Activated naive CD8-positive, alpha-beta T cell treated with anti-CD3 and anti-CD28 coated beads, Interleukin-2, amount 10 ng/mL, durations not matched to agents 7 days and 5 days (primary cell): Measurements from ENCODE around the gene ZNF117. TPM values are rescaled to one million over a fixed set of nuclear protein-coding genes. Genes with fewer than 3 reads are reported as not detected.
"Not testable (repeated sequence)": the region's sequence is repeated elsewhere in the genome, so short reads cannot be mapped to it uniquely, and the experiment has no call there.

ENCODE experiments used
- ATAC-seq: fragments of 150-1000 bp; cut with Tn5 transposase; one replicate; pipeline ENCODE4 v1.10.0; 2021; ENCODE audit warnings: low read depth, moderate library complexity
- POLR2A ChIA-PET: fragments of 350-600 bp; sonication (Branson Sonifier 250); formaldehyde crosslinking; loops from one replicate; lab custom pipeline; 2021; ENCODE audit warnings: antibody characterized with exemption; lab: Charles Lee
- DNase-seq: peaks from one replicate; pipeline ENCODE4 v3.0.0; 2021
- H3K27ac Mint-ChIP-seq: one replicate; pipeline ENCODE4 v1.8.0; 2022; ENCODE audit warnings: mild to moderate bottlenecking, mixed read lengths
- H3K27me3 Mint-ChIP-seq: one replicate; pipeline ENCODE4 v1.8.0; 2022; ENCODE audit warnings: mild to moderate bottlenecking, moderate library complexity, mixed read lengths
- H3K36me3 Mint-ChIP-seq: one replicate; pipeline ENCODE4 v1.8.0; 2021; ENCODE audit warnings: mild to moderate bottlenecking, mixed read lengths
- H3K4me1 Mint-ChIP-seq: one replicate; pipeline ENCODE4 v1.8.0; 2021; ENCODE audit warnings: mixed read lengths
- H3K4me3 Mint-ChIP-seq: one replicate; pipeline ENCODE4 v1.8.0; 2022; ENCODE audit warnings: mild to moderate bottlenecking, moderate library complexity, mixed read lengths
- H3K9me3 Mint-ChIP-seq: one replicate; pipeline ENCODE4 v1.8.0; 2021; ENCODE audit warnings: mixed read lengths
- total RNA-seq, 2 experiments: library from RNA; stranded (reverse); gene quantifications; one replicate each; pipeline ENCODE4 v1.2.3, GENCODE V29; 2021

ZNF117 gene
- total RNA-seq, 2 experiments from 2014 or later, result 7.2 to 7.7 TPM

DNA sequence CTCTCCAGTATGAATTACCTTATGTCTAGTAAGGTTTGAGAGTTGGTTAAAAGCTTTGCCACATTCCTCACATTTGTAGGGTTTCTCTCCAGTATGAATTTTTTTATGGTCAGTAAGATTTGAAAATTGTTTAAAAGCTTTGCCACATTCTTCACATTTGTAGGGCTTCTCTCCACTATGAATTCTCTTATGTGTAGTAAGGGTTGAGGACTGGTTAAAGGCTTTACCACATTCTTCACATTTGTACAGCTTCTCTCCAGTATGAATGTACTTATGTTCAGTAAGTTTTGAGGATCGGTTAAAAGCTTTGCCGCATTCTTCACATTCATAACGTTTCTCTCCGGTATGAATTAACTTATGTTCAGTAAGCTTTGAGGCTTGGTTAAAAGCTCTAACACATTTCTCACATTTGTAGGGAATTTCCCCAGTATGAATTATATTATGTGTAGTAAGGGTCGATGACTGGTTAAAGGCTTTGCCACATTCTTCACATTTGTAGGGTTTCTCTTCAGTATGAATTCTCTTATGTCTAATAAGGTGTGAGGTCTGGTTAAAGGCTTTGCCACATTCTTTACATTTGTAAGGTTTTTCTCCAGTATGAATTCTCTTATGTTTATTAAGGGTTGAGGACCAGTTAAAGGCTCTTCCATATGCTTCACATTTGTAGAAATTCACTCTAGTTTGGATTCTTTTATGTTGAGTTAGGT lies 12.2 kb downstream of the ZNF117 start:
- DNase-seq (no peak), ATAC-seq (no peak)
- Mint-ChIP-seq H3K27ac (no peak overlapping the region), H3K9me3 (peaks cover 50% of the 10 kb centered on the region), H3K4me3 (no peak overlapping the region), H3K27me3 (no peaks in the 10 kb centered on the region), H3K4me1 (no peaks in the 10 kb centered on the region), H3K36me3 (peaks cover 57% of the 10 kb centered on the region)
- POLR2A ChIA-PET, result no interaction called here

DNA sequence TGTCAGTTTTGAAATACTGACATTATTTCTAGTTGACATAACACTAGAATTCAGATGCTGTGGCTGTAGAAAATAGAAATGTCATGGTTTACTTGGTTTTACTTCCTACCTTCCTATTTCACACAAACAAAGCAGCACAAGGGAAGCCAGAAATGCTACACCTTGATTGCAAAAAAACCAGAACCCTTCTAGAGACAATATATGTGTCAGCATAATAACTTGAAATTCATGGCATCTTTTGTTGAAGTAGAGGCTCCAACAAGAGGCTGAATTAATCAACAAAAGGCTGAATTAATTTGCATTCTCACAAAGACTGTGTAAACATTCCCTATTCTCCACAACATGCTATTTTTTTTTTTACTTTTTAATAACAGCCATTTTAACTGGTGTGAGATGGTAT lies 25.2 kb downstream of the ZNF117 start:
- peaks cover 14% of the 10 kb centered on the region for H3K9me3 Mint-ChIP-seq
- H3K36me3 Mint-ChIP-seq, result no peaks in the 10 kb centered on the region
- no peak for ATAC-seq
- POLR2A ChIA-PET, result no interaction called here
- no peak for DNase-seq
- peaks cover 2% of the 10 kb centered on the region for H3K27me3 Mint-ChIP-seq
- H3K4me1 Mint-ChIP-seq, result no peaks in the 10 kb centered on the region
- H3K27ac Mint-ChIP-seq, result no peak overlapping the region
- H3K4me3 Mint-ChIP-seq, result no peak overlapping the region

DNA sequence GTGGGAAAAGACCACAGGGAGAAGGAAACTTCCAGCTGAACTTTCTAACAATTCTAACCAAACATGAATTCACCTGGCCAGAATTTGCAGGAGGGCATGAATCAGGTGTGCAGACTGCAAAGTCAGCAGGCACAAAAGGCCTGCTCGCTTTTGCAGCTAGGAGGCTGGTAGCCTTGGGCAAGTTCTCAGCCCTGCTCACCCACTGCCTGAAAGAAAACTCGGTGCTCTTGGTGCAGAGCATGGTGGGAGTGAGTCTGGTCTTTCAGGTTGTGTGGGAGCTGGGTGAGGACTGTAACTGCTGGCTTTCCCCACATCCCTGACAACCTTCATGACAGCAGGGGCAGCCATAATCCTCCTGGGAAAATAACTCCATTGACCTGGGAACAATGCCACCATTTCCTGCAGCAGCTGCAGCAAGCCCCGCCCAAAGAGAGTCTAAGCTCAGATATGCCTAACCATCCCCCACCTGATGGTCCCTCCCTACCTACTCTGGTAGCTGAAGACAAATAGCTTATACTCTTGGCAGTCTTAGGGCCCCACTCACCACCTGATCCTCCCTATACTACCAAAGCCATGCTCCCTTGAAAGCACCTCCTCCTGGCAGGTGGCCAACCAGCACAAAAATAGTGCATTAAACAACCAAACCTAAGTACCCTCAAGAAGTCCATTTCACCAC lies 31.6 kb downstream of the ZNF117 start:
- Mint-ChIP-seq H3K36me3 (no peaks in the 10 kb centered on the region), H3K27ac (no peak overlapping the region), H3K4me3 (no peak overlapping the region), H3K9me3 (peaks cover 5% of the 10 kb centered on the region), H3K4me1 (no peaks in the 10 kb centered on the region), H3K27me3 (peaks cover 2% of the 10 kb centered on the region)
- DNase-seq, result no peak
- no peak for ATAC-seq
- POLR2A ChIA-PET, result no interaction called here

DNA sequence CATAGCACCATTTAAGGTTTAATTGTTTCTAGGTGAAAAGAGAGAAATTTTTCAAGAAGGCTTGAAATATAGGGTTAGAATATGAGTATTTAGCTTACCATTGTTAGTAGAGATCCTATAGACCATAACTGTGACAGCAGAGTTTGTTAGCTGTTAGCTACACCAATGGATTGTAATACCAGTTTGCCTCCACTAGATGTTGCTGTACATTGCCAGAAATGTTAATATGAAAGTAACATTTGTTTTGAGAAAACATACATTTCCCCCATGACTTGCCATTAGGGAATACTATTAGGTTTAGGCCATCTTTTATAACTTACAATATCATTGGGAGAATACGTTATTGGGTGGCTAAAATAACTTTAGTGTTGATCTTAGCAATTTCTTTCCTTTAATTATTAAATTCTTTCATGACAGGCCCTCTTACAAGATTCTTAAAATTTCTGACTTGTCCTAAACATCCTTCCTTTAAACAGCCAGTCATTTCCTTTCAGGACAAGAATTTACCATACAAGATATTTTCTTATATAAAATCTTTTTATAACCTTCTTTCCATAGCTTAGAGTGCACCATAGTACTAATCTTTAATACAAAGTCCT lies 39.5 kb downstream of the ZNF117 start:
- POLR2A ChIA-PET, result no interaction called here
- H3K4me3 Mint-ChIP-seq, result no peak overlapping the region
- H3K9me3 Mint-ChIP-seq, result peaks cover 2% of the 10 kb centered on the region
- no peak for DNase-seq
- peaks cover 28% of the 10 kb centered on the region for H3K27me3 Mint-ChIP-seq
- H3K27ac Mint-ChIP-seq, result no peak overlapping the region
- H3K4me1 Mint-ChIP-seq, result peaks cover 2% of the 10 kb centered on the region
- H3K36me3 Mint-ChIP-seq, result no peaks in the 10 kb centered on the region
- ATAC-seq, result peak; percentile 50

DNA sequence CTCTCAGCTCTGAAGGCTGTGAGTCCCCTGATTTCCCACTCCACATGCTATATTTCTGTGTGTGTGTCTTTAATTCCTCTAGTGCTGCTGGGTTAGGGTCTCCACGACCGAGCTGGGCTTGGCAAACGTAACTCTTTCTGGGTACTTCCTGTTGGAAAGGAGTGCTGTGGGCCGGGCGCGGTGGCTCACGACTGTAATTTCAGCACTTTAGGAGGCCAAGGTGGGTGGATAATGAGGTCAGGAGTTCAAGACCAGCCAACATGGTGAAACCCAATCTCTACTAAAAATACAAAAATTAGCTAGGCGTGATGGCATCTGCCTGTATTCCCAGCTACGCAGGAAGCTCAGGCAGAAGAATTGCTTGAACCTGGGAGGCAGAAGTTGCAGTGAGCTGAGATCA lies 40.2 kb downstream of the ZNF117 start:
- ATAC-seq, DNase-seq, H3K9me3 Mint-ChIP-seq, H3K27ac Mint-ChIP-seq, H3K4me3 Mint-ChIP-seq, H3K36me3 Mint-ChIP-seq, POLR2A ChIA-PET, H3K4me1 Mint-ChIP-seq: not testable (repeated sequence)
- H3K27me3 Mint-ChIP-seq, result peaks cover 34% of the 10 kb centered on the region

- H3K4me3 Mint-ChIP-seq, ATAC-seq, H3K27ac Mint-ChIP-seq, H3K4me1 Mint-ChIP-seq, POLR2A ChIA-PET, H3K9me3 Mint-ChIP-seq, DNase-seq, H3K36me3 Mint-ChIP-seq: not testable (repeated sequence)
- H3K27me3 Mint-ChIP-seq, result peaks cover 37% of the 10 kb centered on the region
Measured at GRCh38 chr7:64948774-64949173, 42.1 kb downstream of the ZNF117 start.

DNA sequence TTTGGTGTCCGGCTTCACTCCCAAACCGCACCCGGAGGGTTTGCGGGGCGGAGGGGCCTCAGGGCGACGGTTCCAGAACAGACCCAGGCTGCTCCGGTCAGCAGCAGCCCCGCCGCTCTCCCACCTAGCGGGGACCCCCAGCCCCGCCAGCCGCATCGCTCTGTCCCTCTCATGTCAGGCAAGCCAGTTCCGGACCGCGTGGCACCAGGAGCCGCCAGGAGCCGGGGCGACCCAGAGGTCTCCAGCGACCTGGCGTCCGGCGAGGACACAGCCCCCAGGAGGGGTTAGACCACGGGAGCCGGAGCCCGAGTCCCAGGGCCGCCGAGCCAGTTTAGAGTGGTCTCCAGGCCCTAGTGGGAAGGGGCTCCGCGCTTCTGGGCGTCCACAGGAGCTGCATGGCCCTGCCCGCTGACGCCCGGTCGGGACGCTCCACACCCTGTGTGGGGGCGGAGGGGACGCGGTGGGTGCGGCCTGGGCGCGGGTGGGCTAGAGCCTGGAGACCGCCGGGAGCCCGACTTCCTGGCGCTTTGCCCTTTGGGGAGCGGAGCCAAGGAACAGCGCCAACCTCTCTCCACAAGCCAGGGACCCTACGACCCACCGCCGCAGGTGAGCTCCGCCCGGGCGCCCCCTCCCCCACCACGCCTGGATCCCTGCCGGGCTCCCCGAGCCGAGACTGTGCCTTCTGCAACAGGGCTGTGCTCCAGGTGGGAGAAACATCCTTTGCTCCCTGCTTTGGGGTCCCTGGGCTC lies 43.4 kb downstream of the ZNF117 start:
- Mint-ChIP-seq H3K4me1 (peaks cover 2% of the 10 kb centered on the region), H3K27ac (no peak overlapping the region), H3K4me3 (no peak overlapping the region), H3K36me3 (no peaks in the 10 kb centered on the region), H3K27me3 (peaks cover 37% of the 10 kb centered on the region), H3K9me3 (no peaks in the 10 kb centered on the region)
- DNase-seq (no peak), ATAC-seq (no peak)
- POLR2A ChIA-PET, result no interaction called here

GRCh38 chr7:64946772-64947171 lies 44.1 kb downstream of the ZNF117 start:
- no peak for DNase-seq
- Mint-ChIP-seq H3K9me3 (no peaks in the 10 kb centered on the region), H3K4me1 (peaks cover 2% of the 10 kb centered on the region), H3K4me3 (no peak overlapping the region), H3K27me3 (peaks cover 37% of the 10 kb centered on the region), H3K27ac (no peak overlapping the region), H3K36me3 (no peaks in the 10 kb centered on the region)
- no peak for ATAC-seq
- POLR2A ChIA-PET, result no interaction called here

GRCh38 chr7:64945503-64946175 lies 45.2 kb downstream of the ZNF117 start:
- no peak for DNase-seq
- ATAC-seq, result no peak
- H3K27ac Mint-ChIP-seq, result no peak overlapping the region
- POLR2A ChIA-PET, result no interaction called here
- no peak overlapping the region for H3K4me3 Mint-ChIP-seq
- no peaks in the 10 kb centered on the region for H3K9me3 Mint-ChIP-seq
- H3K36me3 Mint-ChIP-seq, result no peaks in the 10 kb centered on the region
- peaks cover 37% of the 10 kb centered on the region for H3K27me3 Mint-ChIP-seq
- no peaks in the 10 kb centered on the region for H3K4me1 Mint-ChIP-seq

- ATAC-seq, H3K36me3 Mint-ChIP-seq, H3K4me1 Mint-ChIP-seq: not testable (repeated sequence)
Measured at GRCh38 chr7:64944667-64945502, 46.0 kb downstream of the ZNF117 start.

GRCh38 chr7:64940021-64940420 lies 50.8 kb downstream of the ZNF117 start:
- POLR2A ChIA-PET, result interaction anchor here (0.6 kb wide), 1 partner anchor 75 kb away, joined by 4 read pairs; no protein-coding TSS in a partner anchor
- not testable (repeated sequence) for DNase-seq, ATAC-seq, H3K4me3 Mint-ChIP-seq, H3K4me1 Mint-ChIP-seq, H3K27ac Mint-ChIP-seq, H3K27me3 Mint-ChIP-seq
- H3K9me3 Mint-ChIP-seq, result peaks cover 11% of the 10 kb centered on the region
- peaks cover 18% of the 10 kb centered on the region for H3K36me3 Mint-ChIP-seq

More at GRCh38 chr7:64944667-64945502, 46.0 kb downstream of the ZNF117 start:
- H3K9me3 Mint-ChIP-seq, DNase-seq, POLR2A ChIA-PET, H3K27ac Mint-ChIP-seq, H3K4me3 Mint-ChIP-seq: not testable (repeated sequence)
- H3K27me3 Mint-ChIP-seq, result peaks cover 37% of the 10 kb centered on the region

DNA sequence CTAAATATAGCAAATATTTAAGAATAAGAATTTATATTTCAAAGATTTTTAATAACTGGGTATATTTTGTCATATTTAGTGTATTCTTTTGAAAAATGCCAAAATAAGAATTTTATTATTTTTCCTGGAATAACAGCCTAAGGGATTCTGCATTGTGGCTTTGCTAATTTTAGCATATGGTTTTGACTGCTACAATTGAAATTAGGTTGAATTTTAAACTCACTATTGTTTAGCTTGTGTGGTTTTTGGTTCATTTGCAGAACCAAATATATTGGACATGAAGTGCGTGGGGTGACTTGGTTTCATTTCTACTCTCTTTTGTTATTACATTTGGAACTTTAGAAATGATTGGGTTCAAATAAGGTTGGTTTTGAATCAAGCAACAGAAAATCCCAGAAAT lies 52.3 kb downstream of the ZNF117 start:
- no peak for ATAC-seq

More for the DNA sequence above, 52.3 kb downstream of the ZNF117 start:
- peaks cover 21% of the 10 kb centered on the region for H3K36me3 Mint-ChIP-seq
- H3K27ac Mint-ChIP-seq, result no peak overlapping the region
- DNase-seq, result no peak
- no peaks in the 10 kb centered on the region for H3K4me1 Mint-ChIP-seq
- peaks cover 11% of the 10 kb centered on the region for H3K9me3 Mint-ChIP-seq
- no peak overlapping the region for H3K4me3 Mint-ChIP-seq
- no peaks in the 10 kb centered on the region for H3K27me3 Mint-ChIP-seq
- POLR2A ChIA-PET, result no interaction called here
